ENCODE results near the gene MAML2.

Gene MAML2

GRCh38 chr11:96257972-96258934 lies 84.7 kb downstream of the MAML2 start:
- H3K4me1 ChIP-seq (ENCODE audit: control insufficient read depth, insufficient read depth, low read length) = peaks cover 14% of the 10 kb centered on the region
- no peak overlapping the region for H3K9ac ChIP-seq (ENCODE audit: low read length)
- no peaks in the 10 kb centered on the region for H3K9me3 ChIP-seq (ENCODE audit: control insufficient read depth, low read length)
- no peaks in the 10 kb centered on the region for H3K36me3 ChIP-seq (ENCODE audit: control insufficient read depth, insufficient read depth, low read length)
- no peak overlapping the region for H3K4me3 ChIP-seq (ENCODE audit: low read length)
- no peaks in the 10 kb centered on the region for H3K27me3 ChIP-seq (ENCODE audit: control insufficient read depth, insufficient read depth, low read length)

DNA sequence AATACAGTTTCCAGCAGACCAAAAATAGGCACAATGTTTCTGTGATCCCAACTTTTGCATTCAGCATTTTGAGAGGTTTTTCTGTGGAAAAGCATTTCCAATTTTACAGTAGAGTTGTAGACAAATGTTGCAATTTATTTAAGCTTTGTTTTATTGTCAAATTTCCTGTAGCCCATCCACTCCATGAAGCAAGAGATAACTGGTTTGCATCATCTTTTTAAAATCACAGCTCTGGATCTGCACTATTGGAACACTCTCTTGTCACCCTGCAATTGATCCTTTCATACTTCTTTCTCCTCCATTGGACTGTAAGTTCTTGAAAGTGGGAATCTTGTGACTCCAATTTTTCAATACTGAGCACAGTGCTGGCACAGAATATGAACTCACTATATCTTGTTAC lies 86.0 kb downstream of the MAML2 start:
- Histone ChIP-seq H3K36me3 (ENCODE audit: control insufficient read depth, insufficient read depth, low read length) (no peaks in the 10 kb centered on the region), H3K27me3 (ENCODE audit: control insufficient read depth, insufficient read depth, low read length) (no peaks in the 10 kb centered on the region), H3K9me3 (ENCODE audit: control insufficient read depth, low read length) (no peaks in the 10 kb centered on the region), H3K9ac (ENCODE audit: low read length) (no peak overlapping the region), H3K4me3 (ENCODE audit: low read length) (no peak overlapping the region), H3K4me1 (ENCODE audit: control insufficient read depth, insufficient read depth, low read length) (peaks cover 14% of the 10 kb centered on the region)

DNA sequence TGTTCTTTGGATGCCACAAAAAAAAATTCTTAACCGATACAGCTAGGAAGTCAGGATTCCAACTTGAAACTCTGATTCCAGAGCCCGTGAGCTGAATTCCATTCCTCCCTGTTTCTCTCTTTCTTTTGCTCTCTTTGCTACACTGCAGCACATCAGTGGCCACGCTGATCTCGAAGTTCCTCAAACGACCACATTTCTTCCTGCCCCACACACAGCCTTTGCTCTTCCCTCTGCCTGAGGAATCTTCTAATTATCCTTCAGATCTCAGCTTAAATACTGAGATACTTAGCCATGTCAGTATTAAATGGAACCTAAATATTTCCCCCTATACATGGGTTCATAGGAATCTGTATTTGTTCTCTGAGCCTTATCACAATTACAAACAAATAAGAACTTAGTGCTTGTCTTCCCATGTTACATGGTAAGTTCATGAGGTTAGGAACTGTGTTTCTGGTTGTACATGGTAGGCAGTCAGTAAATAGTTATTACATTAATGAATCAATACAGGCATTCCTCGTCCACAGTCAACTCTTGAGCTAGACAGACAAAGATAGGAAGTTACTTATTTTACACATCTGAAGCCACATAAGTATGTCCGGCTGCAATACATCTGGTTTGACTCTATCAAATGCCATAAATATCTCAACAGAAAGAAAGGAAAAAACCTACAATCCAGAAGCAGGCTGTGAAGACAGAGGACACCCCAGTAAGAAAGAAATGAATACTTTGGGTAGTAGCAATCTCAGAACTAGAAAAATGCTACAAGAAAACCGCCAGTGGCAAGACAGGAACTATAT lies 86.6 kb downstream of the MAML2 start:
- no peaks in the 10 kb centered on the region for H3K27me3 ChIP-seq (ENCODE audit: control insufficient read depth, insufficient read depth, low read length)
- no peak overlapping the region for H3K9ac ChIP-seq (ENCODE audit: low read length)
- H3K4me3 ChIP-seq (ENCODE audit: low read length) = no peak overlapping the region
- peaks cover 14% of the 10 kb centered on the region for H3K4me1 ChIP-seq (ENCODE audit: control insufficient read depth, insufficient read depth, low read length)
- no peaks in the 10 kb centered on the region for H3K36me3 ChIP-seq (ENCODE audit: control insufficient read depth, insufficient read depth, low read length)
- no peaks in the 10 kb centered on the region for H3K9me3 ChIP-seq (ENCODE audit: control insufficient read depth, low read length)

- H3K27me3 ChIP-seq (ENCODE audit: control insufficient read depth, insufficient read depth, low read length) = no peaks in the 10 kb centered on the region
- no peak overlapping the region for H3K4me3 ChIP-seq (ENCODE audit: low read length)
- H3K9ac ChIP-seq (ENCODE audit: low read length) = no peak overlapping the region
- H3K4me1 ChIP-seq (ENCODE audit: control insufficient read depth, insufficient read depth, low read length) = peaks cover 14% of the 10 kb centered on the region
- no peaks in the 10 kb centered on the region for H3K36me3 ChIP-seq (ENCODE audit: control insufficient read depth, insufficient read depth, low read length)
- no peaks in the 10 kb centered on the region for H3K9me3 ChIP-seq (ENCODE audit: control insufficient read depth, low read length)
These were observed 88.1 kb downstream of the MAML2 start for GRCh38 chr11:96254854-96255253.

- Histone ChIP-seq H3K9me3 (ENCODE audit: control insufficient read depth, low read length) (no peaks in the 10 kb centered on the region), H3K9ac (ENCODE audit: low read length) (no peak overlapping the region), H3K27me3 (ENCODE audit: control insufficient read depth, insufficient read depth, low read length) (no peaks in the 10 kb centered on the region), H3K4me1 (ENCODE audit: control insufficient read depth, insufficient read depth, low read length) (peaks cover 14% of the 10 kb centered on the region), H3K4me3 (ENCODE audit: low read length) (no peak overlapping the region), H3K36me3 (ENCODE audit: control insufficient read depth, insufficient read depth, low read length) (no peaks in the 10 kb centered on the region)
These were observed 88.9 kb downstream of the MAML2 start for GRCh38 chr11:96254087-96254486.

DNA sequence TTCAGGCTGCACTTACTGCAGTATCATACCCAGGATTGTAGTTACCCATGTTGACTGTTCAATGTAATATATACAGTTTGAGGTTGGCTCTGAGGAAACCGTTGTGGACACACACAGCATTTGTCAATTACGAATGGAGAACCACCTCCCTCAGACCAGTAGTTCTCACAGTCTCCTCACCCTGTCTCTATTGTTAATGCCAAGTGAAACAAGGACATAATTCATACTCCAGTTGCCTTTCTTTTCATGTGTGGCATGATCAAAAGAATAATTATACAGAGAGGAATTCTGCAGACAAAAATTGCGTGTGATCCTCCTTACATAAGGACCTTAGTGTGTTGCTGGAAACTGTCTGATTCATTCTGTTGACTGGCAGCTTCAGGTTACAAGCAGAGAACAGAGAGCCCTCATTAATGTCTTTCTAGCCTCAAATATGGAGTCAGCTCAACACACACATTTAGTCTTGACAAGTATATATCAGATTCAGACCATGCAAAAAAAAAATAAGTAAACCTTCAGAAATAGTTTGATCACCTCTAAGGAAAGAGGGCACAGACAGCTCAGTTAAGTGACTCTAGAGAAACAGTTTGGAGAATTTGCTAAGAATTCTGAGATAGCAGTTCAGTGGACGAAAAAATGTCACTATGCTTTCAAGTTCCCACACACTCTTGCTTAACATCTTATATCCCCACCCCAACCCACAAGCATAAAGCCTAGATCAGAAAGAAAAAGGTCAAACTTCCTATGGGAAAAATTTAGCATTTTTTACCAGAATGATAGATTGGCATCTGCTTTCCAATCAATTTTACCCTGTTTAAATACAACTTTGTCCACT lies 96.1 kb downstream of the MAML2 start:
- Histone ChIP-seq H3K36me3 (ENCODE audit: control insufficient read depth, insufficient read depth, low read length) (no peaks in the 10 kb centered on the region), H3K9me3 (ENCODE audit: control insufficient read depth, low read length) (no peaks in the 10 kb centered on the region), H3K9ac (ENCODE audit: low read length) (no peak overlapping the region), H3K4me3 (ENCODE audit: low read length) (no peak overlapping the region), H3K4me1 (ENCODE audit: control insufficient read depth, insufficient read depth, low read length) (no peaks in the 10 kb centered on the region), H3K27me3 (ENCODE audit: control insufficient read depth, insufficient read depth, low read length) (no peaks in the 10 kb centered on the region)

DNA sequence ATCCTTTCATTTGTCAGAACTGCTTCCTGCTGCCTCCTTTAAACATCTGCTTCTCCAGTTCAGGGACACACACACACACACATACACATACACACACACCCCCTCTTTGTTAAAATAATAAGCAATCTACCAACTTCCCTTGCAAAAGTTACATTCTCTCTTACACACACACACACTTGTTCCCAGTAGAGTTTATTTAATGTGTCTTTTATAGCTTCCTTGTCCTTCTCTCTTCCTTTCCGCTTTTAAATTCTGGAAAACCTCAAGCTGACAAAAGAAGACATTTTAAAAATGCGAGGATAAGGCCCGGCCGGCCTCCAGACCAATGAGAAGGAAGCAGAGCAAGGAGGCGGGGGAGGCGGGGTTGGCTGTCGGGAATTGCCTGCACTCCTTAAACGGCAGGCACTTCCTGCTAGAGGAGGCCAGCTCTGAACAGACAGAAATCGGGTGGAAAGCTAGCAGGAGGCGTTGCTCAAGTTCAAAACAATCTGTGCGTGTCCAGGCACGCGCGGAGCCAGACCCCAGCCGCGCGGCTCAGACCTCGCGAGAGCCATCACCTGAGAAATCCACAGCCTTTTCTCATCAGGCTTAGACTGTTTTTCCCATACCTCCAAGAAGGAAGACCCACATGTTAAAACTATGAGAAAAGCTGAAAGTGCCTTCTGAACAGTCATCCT lies 99.9 kb downstream of the MAML2 start:
- H3K4me1 ChIP-seq (ENCODE audit: control insufficient read depth, insufficient read depth, low read length) = peaks cover 8% of the 10 kb centered on the region
- H3K9ac ChIP-seq (ENCODE audit: low read length) = peak overlapping the region; percentile 82
- H3K27me3 ChIP-seq (ENCODE audit: control insufficient read depth, insufficient read depth, low read length) = no peaks in the 10 kb centered on the region

GRCh38 chr11:96242191-96242847 lies 100.7 kb downstream of the MAML2 start:
- Histone ChIP-seq H3K36me3 (ENCODE audit: control insufficient read depth, insufficient read depth, low read length) (no peaks in the 10 kb centered on the region), H3K27me3 (ENCODE audit: control insufficient read depth, insufficient read depth, low read length) (no peaks in the 10 kb centered on the region), H3K9me3 (ENCODE audit: control insufficient read depth, low read length) (no peaks in the 10 kb centered on the region), H3K4me1 (ENCODE audit: control insufficient read depth, insufficient read depth, low read length) (peaks cover 13% of the 10 kb centered on the region), H3K4me3 (ENCODE audit: low read length) (no peak overlapping the region), H3K9ac (ENCODE audit: low read length) (no peak overlapping the region)

More for the DNA sequence above, 99.9 kb downstream of the MAML2 start:
- Histone ChIP-seq H3K9me3 (ENCODE audit: control insufficient read depth, low read length) (no peaks in the 10 kb centered on the region), H3K4me3 (ENCODE audit: low read length) (peak overlapping the region; percentile 65), H3K36me3 (ENCODE audit: control insufficient read depth, insufficient read depth, low read length) (no peaks in the 10 kb centered on the region)

GRCh38 chr11:96241331-96241841 lies 101.6 kb downstream of the MAML2 start:
- H3K4me1 ChIP-seq (ENCODE audit: control insufficient read depth, insufficient read depth, low read length) = peaks cover 13% of the 10 kb centered on the region
- H3K9ac ChIP-seq (ENCODE audit: low read length) = no peak overlapping the region
- H3K36me3 ChIP-seq (ENCODE audit: control insufficient read depth, insufficient read depth, low read length) = no peaks in the 10 kb centered on the region
- H3K4me3 ChIP-seq (ENCODE audit: low read length) = no peak overlapping the region
- no peaks in the 10 kb centered on the region for H3K27me3 ChIP-seq (ENCODE audit: control insufficient read depth, insufficient read depth, low read length)
- no peaks in the 10 kb centered on the region for H3K9me3 ChIP-seq (ENCODE audit: control insufficient read depth, low read length)

GRCh38 chr11:96238563-96239135 lies 104.3 kb downstream of the MAML2 start:
- Histone ChIP-seq H3K4me1 (ENCODE audit: control insufficient read depth, insufficient read depth, low read length) (peaks cover 13% of the 10 kb centered on the region), H3K4me3 (ENCODE audit: low read length) (no peak overlapping the region), H3K9me3 (ENCODE audit: control insufficient read depth, low read length) (no peaks in the 10 kb centered on the region), H3K27me3 (ENCODE audit: control insufficient read depth, insufficient read depth, low read length) (no peaks in the 10 kb centered on the region), H3K9ac (ENCODE audit: low read length) (no peak overlapping the region), H3K36me3 (ENCODE audit: control insufficient read depth, insufficient read depth, low read length) (no peaks in the 10 kb centered on the region)
